Measurements from ENCODE around the gene STAU1. TPM values are rescaled to one million over a fixed set of nuclear protein-coding genes. Genes with fewer than 3 reads are reported as not detected.
A peak's percentile ranks its signal among the peaks of the same experiment; 100 is the strongest.

STAU1 gene
- total and polyA plus RNA-seq, 2 of the 13 experiments (the other 11 are each of a cell fraction or from before 2014, with no cell fraction given), result 119 to 133 TPM

DNA sequence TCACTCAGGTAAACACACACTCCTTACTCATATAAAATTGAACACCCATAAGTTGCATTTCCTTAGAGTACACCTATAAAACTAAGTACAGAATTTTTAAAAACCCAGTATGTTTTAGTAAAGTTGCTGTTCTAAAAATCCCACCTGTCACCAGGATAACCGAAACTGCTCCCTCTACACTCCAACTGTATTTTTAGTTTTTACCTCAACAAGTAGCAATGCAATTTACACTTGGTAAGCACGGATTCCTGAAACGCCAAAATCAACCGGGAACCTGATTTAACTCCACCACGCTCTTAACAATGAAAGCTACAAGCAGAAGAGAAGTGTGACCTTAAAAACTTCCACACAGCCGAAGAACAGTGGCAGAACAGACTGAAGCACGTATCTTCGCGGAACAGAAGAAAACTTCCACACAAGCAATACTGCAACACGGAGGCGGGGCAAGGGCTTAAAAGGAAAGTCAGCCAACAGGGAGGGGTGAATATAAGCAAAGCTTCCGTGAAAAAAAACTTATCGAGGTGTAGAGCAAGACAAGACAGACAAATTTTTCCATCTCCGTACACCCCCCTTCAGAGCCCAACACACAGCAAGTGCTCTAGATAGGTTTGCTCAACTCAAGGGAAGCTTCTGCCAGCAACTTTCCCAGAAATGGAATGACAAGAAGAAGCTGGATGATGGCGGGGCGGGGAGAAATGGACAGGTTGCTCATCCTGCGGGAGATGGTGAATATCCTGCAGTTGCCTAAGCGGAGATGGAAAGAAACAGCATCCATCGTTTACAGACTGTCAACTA is 1.4 kb downstream of the STAU1 start (continued):
- TF ChIP-seq, protein P1, sequence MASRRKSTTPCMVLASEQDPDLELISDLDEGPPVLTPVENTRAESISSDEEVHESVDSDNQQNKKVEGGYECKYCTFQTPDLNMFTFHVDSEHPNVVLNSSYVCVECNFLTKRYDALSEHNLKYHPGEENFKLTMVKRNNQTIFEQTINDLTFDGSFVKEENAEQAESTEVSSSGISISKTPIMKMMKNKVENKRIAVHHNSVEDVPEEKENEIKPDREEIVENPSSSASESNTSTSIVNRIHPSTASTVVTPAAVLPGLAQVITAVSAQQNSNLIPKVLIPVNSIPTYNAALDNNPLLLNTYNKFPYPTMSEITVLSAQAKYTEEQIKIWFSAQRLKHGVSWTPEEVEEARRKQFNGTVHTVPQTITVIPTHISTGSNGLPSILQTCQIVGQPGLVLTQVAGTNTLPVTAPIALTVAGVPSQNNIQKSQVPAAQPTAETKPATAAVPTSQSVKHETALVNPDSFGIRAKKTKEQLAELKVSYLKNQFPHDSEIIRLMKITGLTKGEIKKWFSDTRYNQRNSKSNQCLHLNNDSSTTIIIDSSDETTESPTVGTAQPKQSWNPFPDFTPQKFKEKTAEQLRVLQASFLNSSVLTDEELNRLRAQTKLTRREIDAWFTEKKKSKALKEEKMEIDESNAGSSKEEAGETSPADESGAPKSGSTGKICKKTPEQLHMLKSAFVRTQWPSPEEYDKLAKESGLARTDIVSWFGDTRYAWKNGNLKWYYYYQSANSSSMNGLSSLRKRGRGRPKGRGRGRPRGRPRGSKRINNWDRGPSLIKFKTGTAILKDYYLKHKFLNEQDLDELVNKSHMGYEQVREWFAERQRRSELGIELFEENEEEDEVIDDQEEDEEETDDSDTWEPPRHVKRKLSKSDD (CRISPR knock-in tag; IDR thresholded peaks at IDR 0.05; ENCODE audit: low read depth), result no peak
- TF ChIP-seq, protein P2, sequence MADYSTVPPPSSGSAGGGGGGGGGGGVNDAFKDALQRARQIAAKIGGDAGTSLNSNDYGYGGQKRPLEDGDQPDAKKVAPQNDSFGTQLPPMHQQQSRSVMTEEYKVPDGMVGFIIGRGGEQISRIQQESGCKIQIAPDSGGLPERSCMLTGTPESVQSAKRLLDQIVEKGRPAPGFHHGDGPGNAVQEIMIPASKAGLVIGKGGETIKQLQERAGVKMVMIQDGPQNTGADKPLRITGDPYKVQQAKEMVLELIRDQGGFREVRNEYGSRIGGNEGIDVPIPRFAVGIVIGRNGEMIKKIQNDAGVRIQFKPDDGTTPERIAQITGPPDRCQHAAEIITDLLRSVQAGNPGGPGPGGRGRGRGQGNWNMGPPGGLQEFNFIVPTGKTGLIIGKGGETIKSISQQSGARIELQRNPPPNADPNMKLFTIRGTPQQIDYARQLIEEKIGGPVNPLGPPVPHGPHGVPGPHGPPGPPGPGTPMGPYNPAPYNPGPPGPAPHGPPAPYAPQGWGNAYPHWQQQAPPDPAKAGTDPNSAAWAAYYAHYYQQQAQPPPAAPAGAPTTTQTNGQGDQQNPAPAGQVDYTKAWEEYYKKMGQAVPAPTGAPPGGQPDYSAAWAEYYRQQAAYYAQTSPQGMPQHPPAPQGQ (CRISPR knock-in tag; IDR thresholded peaks at IDR 0.05; ENCODE audit: borderline replicate concordance), result no peak
- TF ChIP-seq, protein P3, sequence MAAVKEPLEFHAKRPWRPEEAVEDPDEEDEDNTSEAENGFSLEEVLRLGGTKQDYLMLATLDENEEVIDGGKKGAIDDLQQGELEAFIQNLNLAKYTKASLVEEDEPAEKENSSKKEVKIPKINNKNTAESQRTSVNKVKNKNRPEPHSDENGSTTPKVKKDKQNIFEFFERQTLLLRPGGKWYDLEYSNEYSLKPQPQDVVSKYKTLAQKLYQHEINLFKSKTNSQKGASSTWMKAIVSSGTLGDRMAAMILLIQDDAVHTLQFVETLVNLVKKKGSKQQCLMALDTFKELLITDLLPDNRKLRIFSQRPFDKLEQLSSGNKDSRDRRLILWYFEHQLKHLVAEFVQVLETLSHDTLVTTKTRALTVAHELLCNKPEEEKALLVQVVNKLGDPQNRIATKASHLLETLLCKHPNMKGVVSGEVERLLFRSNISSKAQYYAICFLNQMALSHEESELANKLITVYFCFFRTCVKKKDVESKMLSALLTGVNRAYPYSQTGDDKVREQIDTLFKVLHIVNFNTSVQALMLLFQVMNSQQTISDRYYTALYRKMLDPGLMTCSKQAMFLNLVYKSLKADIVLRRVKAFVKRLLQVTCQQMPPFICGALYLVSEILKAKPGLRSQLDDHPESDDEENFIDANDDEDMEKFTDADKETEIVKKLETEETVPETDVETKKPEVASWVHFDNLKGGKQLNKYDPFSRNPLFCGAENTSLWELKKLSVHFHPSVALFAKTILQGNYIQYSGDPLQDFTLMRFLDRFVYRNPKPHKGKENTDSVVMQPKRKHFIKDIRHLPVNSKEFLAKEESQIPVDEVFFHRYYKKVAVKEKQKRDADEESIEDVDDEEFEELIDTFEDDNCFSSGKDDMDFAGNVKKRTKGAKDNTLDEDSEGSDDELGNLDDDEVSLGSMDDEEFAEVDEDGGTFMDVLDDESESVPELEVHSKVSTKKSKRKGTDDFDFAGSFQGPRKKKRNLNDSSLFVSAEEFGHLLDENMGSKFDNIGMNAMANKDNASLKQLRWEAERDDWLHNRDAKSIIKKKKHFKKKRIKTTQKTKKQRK (IDR thresholded peaks at IDR 0.05; ENCODE audit: low read length), result no peak
- TF ChIP-seq ZFP37 (CRISPR knock-in tag; IDR thresholded peaks at IDR 0.05; ENCODE audit: borderline replicate concordance), result no peak
- TF ChIP-seq, protein P4, sequence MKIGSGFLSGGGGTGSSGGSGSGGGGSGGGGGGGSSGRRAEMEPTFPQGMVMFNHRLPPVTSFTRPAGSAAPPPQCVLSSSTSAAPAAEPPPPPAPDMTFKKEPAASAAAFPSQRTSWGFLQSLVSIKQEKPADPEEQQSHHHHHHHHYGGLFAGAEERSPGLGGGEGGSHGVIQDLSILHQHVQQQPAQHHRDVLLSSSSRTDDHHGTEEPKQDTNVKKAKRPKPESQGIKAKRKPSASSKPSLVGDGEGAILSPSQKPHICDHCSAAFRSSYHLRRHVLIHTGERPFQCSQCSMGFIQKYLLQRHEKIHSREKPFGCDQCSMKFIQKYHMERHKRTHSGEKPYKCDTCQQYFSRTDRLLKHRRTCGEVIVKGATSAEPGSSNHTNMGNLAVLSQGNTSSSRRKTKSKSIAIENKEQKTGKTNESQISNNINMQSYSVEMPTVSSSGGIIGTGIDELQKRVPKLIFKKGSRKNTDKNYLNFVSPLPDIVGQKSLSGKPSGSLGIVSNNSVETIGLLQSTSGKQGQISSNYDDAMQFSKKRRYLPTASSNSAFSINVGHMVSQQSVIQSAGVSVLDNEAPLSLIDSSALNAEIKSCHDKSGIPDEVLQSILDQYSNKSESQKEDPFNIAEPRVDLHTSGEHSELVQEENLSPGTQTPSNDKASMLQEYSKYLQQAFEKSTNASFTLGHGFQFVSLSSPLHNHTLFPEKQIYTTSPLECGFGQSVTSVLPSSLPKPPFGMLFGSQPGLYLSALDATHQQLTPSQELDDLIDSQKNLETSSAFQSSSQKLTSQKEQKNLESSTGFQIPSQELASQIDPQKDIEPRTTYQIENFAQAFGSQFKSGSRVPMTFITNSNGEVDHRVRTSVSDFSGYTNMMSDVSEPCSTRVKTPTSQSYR (CRISPR knock-in tag; IDR thresholded peaks at IDR 0.05; ENCODE audit: borderline replicate concordance), result no peak
- no peak for TF ChIP-seq NFE2L2 (IDR thresholded peaks at IDR 0.05; ENCODE audit: low read length)
- no peak for TF ChIP-seq ZNF496 (CRISPR knock-in tag; IDR thresholded peaks at IDR 0.05; ENCODE audit: insufficient replicate concordance)
- TF ChIP-seq ZNF724P (CRISPR knock-in tag; IDR thresholded peaks at IDR 0.05; ENCODE audit: borderline replicate concordance), result no peak
- TF ChIP-seq, protein P5, sequence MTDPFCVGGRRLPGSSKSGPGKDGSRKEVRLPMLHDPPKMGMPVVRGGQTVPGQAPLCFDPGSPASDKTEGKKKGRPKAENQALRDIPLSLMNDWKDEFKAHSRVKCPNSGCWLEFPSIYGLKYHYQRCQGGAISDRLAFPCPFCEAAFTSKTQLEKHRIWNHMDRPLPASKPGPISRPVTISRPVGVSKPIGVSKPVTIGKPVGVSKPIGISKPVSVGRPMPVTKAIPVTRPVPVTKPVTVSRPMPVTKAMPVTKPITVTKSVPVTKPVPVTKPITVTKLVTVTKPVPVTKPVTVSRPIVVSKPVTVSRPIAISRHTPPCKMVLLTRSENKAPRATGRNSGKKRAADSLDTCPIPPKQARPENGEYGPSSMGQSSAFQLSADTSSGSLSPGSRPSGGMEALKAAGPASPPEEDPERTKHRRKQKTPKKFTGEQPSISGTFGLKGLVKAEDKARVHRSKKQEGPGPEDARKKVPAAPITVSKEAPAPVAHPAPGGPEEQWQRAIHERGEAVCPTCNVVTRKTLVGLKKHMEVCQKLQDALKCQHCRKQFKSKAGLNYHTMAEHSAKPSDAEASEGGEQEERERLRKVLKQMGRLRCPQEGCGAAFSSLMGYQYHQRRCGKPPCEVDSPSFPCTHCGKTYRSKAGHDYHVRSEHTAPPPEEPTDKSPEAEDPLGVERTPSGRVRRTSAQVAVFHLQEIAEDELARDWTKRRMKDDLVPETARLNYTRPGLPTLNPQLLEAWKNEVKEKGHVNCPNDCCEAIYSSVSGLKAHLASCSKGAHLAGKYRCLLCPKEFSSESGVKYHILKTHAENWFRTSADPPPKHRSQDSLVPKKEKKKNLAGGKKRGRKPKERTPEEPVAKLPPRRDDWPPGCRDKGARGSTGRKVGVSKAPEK (CRISPR knock-in tag; IDR thresholded peaks at IDR 0.05; ENCODE audit: borderline replicate concordance), result no peak
- TF ChIP-seq DPF2 (CRISPR knock-in tag; IDR thresholded peaks at IDR 0.05; ENCODE audit: borderline replicate concordance, low read depth), result 0 out of 2 replicates have a peak, but pooled peaks have one; percentile 24
- TF ChIP-seq ESRRA (CRISPR knock-in tag; IDR thresholded peaks at IDR 0.05; ENCODE audit: low read depth), result peak; percentile 29; the same call in 1 of the 2 replicates
- TF ChIP-seq, protein P6, sequence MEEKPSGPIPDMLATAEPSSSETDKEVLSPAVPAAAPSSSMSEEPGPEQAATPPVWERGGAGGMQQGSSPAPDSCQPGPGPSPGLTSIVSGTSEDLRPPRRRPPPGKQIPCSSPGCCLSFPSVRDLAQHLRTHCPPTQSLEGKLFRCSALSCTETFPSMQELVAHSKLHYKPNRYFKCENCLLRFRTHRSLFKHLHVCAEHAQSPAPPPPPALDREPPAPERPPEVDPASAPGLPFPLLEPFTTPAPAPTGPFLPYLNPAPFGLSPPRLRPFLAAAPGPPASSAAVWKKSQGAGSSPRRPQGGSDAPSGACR (CRISPR knock-in tag; IDR thresholded peaks at IDR 0.05), result no peak
